ENCODE measurements around the gene PTGDR2.

PTGDR2 gene

DNA sequence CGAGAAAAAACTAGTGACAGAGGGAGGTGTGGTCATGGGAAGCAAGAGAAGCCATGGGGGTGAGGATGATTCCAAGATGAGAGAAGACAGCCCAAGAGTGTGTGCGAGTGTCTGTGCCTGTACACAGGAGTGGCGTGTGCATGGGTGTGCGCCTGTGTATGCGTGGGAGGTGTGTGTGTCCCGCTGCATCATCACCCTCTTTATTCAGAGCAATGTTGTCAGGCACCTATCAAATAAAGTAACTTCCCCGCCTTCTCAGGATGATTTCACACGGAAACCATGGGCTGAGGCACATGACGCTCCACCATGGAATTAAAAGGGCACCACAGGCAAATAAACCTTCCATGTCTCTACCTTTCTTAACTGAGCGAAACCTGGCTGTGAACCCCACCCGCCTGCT lies 46.1 kb downstream of the PTGDR2 start:
- no peak for DNase-seq (ENCODE audit: low read depth)

DNA sequence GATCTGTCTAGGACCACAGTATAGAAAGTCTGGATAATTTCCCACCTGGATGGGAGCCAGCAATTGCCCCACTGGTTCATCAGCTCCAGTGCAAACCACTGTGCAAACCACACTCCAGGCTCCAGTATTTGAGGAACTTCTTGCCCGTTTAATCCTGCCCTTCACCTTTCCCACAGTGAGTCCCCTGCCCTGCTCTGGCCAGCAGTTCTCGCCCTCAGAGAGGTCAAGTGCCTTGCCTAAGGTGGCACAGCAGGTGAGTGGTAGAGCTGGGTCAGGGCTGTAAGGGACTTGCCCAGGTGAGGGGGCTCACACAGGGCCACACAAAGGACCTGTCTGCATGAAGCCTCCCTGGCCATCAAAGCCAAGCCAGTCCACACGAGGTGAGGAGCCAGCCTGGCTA lies 46.5 kb downstream of the PTGDR2 start:
- DNase-seq (ENCODE audit: low read depth) = no peak

DNA sequence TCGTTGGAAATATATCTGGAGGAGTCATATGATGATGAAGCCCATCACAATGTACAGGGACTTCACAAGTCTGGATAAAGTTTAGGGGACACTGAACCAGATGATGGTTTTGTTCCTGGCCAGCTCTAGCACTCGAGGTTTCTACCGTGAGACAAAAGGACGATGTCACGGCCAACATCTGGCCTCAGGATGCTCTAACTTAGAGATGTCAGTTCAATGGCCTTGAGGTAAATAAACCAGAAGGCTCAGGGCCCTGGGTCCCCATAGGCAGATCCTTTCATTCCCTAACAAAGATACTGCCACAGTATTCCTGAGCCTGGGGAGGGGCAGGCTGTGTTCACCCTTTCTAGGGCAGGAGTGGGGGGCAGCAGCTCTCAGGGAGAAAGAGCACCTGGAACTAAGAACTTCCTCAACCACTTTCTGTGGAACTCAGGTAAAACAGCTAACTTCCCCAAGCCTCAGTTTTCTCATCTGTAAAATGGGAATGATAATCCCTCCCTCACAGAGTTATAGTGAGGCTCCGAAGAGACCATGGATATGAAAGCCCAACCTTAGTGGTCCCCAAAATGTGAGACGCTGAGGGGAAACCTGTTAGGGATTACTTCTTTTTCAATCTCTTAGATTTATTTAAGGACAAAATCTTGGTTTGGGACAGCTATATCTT lies 52.3 kb downstream of the PTGDR2 start:
- no peak for DNase-seq (ENCODE audit: low read depth)

DNA sequence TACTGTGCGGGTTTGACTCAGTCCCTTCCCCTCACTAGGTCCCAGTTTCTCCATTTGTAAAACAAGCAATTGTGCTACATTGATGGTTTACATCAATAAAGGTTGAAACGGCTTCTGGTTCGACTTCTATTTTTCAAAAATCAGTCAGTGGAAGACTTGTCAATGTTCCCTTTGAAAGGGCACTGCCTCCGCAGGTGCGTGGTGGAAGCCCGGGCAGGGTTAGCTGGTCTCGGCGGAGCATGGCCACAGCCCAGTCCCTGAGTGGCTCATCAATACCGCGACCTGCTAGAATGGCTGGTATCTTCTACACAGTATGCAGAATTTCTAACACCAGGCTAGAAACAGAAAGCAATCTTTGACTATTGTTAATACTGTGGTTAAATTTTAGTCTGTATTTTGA lies 54.6 kb downstream of the PTGDR2 start:
- no peak for DNase-seq (ENCODE audit: low read depth)
